Esophagus muscularis mucosa (tissue), 4 donors: ENCODE measurements around the gene LIME1. TPM values are rescaled to one million over a fixed set of nuclear protein-coding genes. Genes with fewer than 3 reads are reported as not detected.

ENCODE experiments used
- DNase-seq: peaks from one replicate; pipeline ENCODE4 v3.0.0-alpha.2; 2017; ENCODE audit errors: extremely low spot score
- H3K27ac ChIP-seq, 4 donors: fragments of 200-600 bp; sonication (generic); replicated peaks in 1 of 4; 1 replicate in 3 of 4; 2 replicates in 1 of 4; pipeline ENCODE4 v1.5.1; 2016 to 2019; ENCODE audit warnings: mild to moderate bottlenecking in 1 of 4
- H3K27me3 ChIP-seq, 4 donors: fragments of 200-600 bp; sonication (generic); one replicate each; pipeline versions ENCODE4 v1.5.1 to v1.6.0; 2016 to 2019
- H3K36me3 ChIP-seq, 4 donors: fragments of 200-600 bp; sonication (generic); one replicate each; pipeline ENCODE4 v1.5.1; 2016 to 2019
- H3K4me1 ChIP-seq, 4 donors: fragments of 200-600 bp; sonication (generic); one replicate each; pipeline ENCODE4 v1.5.1; 2016 to 2019
- H3K4me3 ChIP-seq, 4 donors: fragments of 200-600 bp; sonication (generic); 1 replicate in 2 of 4; 2 replicates in 2 of 4; pipeline ENCODE4 v1.5.1; 2016 to 2019; ENCODE audit warnings: mild to moderate bottlenecking in 4 of 4, moderate library complexity in 1 of 4
- H3K9me3 ChIP-seq, 4 donors: fragments of 200-600 bp; sonication (generic); 1 replicate in 3 of 4; 2 replicates in 1 of 4; pipeline ENCODE4 v1.5.1; 2016 to 2019
- CTCF ChIP-seq, 3 experiments: fragments of 200-600 bp in 2 of 3; fragments of 450-650 bp in 1 of 3; sonication (generic) in 2 of 3; IDR thresholded peaks; one replicate each; pipeline ENCODE4 v1.5.1; 2017 to 2019; ENCODE audit warnings: antibody characterized with exemption in 3 of 3, mild to moderate bottlenecking in 2 of 3, moderate library complexity in 1 of 3
- EP300 ChIP-seq: sonication (generic); formaldehyde crosslinking; IDR thresholded peaks from one replicate; pipeline ENCODE4 v1.6.1; 2017; ENCODE audit warnings: antibody characterized with exemption
- POLR2A ChIP-seq: fragments of 450-650 bp; IDR thresholded peaks from one replicate; pipeline ENCODE4 v1.6.1; 2017; ENCODE audit warnings: antibody characterized with exemption, moderate library complexity, mild to moderate bottlenecking, low read depth
- POLR2AphosphoS5 ChIP-seq, 2 donors: sonication (generic); formaldehyde crosslinking; IDR thresholded peaks; one replicate each; pipeline ENCODE4 v1.6.1; 2017; ENCODE audit warnings: antibody characterized with exemption in 2 of 2
- WGBS: methylation state at CpG from one replicate; pipeline ENCODE4 v1.1.5; 2018; 5-methylcytosine and 5-hydroxymethylcytosine counted together
- intact Hi-C: fragments of 100-400 bp; cut with DNase I; formaldehyde crosslinking; loops from one replicate; pipeline ENCODE4 v1.15.1; 2023
- total RNA-seq, 4 donors: library from RNA; depleted of rRNA; stranded (reverse); fragments of >200 nt; gene quantifications; one replicate each; pipeline versions ENCODE4 v1.1.0 to v1.2.1, GENCODE V29; 2016

LIME1 gene
- total RNA-seq, 4 donors from 2014 or later: 9.4 to 15.4 (median 10.9) TPM

- Histone ChIP-seq H3K9me3 (no peaks in the 10 kb centered on the region), H3K27ac (no peak overlapping the region), H3K27me3 (no peaks in the 10 kb centered on the region), H3K4me1 (no peaks in the 10 kb centered on the region), H3K4me3 (no peak overlapping the region), H3K36me3 (peaks cover 8 to 76% (median 30%) of the 10 kb centered on the region in 4 donors)
- TF ChIP-seq EP300 (no peak), POLR2AphosphoS5 (IDR thresholded peaks at IDR 0.05) (no peak), CTCF (IDR thresholded peaks at IDR 0.05) (no peak), POLR2A (no peak)
- DNase-seq: no peak
- intact Hi-C loops: no loop called here
- WGBS: 81% methylated on average over 16 of the region's 16 CpGs
These were observed 28.8 kb downstream of the LIME1 start for GRCh38 chr20:63765082-63765873.

- no peaks in the 10 kb centered on the region for H3K9me3 ChIP-seq
- no peaks in the 10 kb centered on the region for H3K4me1 ChIP-seq
- TF ChIP-seq EP300 (no peak), CTCF (IDR thresholded peaks at IDR 0.05) (no peak), POLR2A (no peak), POLR2AphosphoS5 (IDR thresholded peaks at IDR 0.05) (no peak)
- intact Hi-C loops: no loop called here
- no peak overlapping the region for H3K27ac ChIP-seq
- no peak overlapping the region for H3K4me3 ChIP-seq
- no peak for DNase-seq
- peaks cover 8 to 82% (median 34%) of the 10 kb centered on the region in 4 donors for H3K36me3 ChIP-seq
- WGBS: 97% methylated on average over 7 of the region's 7 CpGs
- H3K27me3 ChIP-seq: no peaks in the 10 kb centered on the region
These were observed 29.4 kb downstream of the LIME1 start for GRCh38 chr20:63765902-63766301.

- peaks cover 8 to 87% (median 40%) of the 10 kb centered on the region in 4 donors for H3K36me3 ChIP-seq
- WGBS: 97% methylated on average over 38 of the region's 38 CpGs
- TF ChIP-seq POLR2AphosphoS5 (IDR thresholded peaks at IDR 0.05) (no peak), CTCF (IDR thresholded peaks at IDR 0.05) (no peak), EP300 (no peak), POLR2A (no peak)
- H3K9me3 ChIP-seq: no peaks in the 10 kb centered on the region
- no peak overlapping the region for H3K27ac ChIP-seq
- DNase-seq: no peak
- H3K4me1 ChIP-seq: no peaks in the 10 kb centered on the region
- H3K4me3 ChIP-seq: no peak overlapping the region
- no peaks in the 10 kb centered on the region for H3K27me3 ChIP-seq
- intact Hi-C loops: no loop called here
These were observed 30.4 kb downstream of the LIME1 start for GRCh38 chr20:63766695-63767426.

DNA sequence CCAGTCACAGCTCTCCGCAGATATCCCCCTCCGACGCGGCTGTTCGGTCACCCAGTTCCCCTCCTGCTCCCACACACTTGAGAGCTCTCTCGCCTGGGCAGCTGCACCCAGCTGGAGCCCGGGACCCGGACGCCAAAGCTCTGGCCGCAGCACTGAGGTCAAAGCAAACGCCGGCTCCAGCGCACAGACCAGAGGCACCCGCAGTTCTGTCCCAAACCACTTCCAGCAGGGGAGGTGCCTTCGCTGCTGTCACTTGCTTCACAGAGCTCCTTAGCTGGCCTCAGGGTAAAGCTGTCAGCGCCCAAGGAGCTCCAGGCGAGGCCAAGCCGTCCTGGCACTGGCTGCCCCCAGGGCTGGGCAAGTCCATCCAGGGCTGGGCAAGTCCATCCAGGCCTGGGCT, 31.0 kb downstream of the LIME1 start:
- no peak for DNase-seq
- no peak overlapping the region for H3K27ac ChIP-seq
- no peaks in the 10 kb centered on the region for H3K9me3 ChIP-seq
- peaks cover 8 to 81% (median 40%) of the 10 kb centered on the region in 4 donors for H3K36me3 ChIP-seq
- peaks cover 0 to 3% (median under 1%) of the 10 kb centered on the region in 4 donors for H3K4me1 ChIP-seq
- no peak overlapping the region for H3K4me3 ChIP-seq
- TF ChIP-seq POLR2AphosphoS5 (IDR thresholded peaks at IDR 0.05): no peak
- no peak for TF ChIP-seq POLR2A
- no peak for TF ChIP-seq EP300
- no peak for TF ChIP-seq CTCF (IDR thresholded peaks at IDR 0.05)
- no peaks in the 10 kb centered on the region for H3K27me3 ChIP-seq
- 72% methylated on average over 13 of the region's 18 CpGs for WGBS
- intact Hi-C loops: no loop called here
